Measurements from ENCODE around the gene HMGCS2. TPM values are rescaled to one million over a fixed set of nuclear protein-coding genes. Genes with fewer than 3 reads are reported as not detected.

HMGCS2 gene
- total and polyA plus RNA-seq, 10 of the 15 experiments (the other 5 are each of a cell fraction or from before 2014, with no cell fraction given): 0.49 TPM; not detected in 9

DNA sequence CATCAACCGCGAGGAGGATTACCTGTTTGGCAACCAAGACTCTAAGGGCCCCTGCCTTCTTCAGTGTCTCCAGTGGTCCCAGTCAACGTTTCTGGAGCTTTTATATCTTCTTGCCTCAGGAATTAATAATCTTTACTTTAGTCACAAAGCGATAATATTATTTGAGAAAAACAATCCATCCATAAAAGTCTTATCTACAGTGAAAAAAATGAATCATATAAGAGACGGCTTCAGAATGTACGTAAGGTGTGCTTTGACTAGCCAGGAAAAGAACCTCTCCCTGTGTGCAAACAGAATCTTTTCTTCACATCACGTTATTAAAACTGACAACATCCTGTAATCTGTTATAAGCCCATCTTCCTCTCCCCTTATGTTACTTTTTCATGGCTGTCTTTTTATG lies 42.7 kb upstream of the HMGCS2 start, which contains the start of gene REG4:
Gene REG4, minus strand, starts transcription at position 74 of the 400 bp plus-strand sequence. CDS start 2,691 bp downstream, outside the sequence.
- Histone ChIP-seq H3K9ac (ENCODE audit: control insufficient read depth, insufficient read depth, low read length) (no peak within 1 kb of the TSS), H3K27ac (ENCODE audit: control insufficient read depth, insufficient read depth) (no peak within 1 kb of the TSS), H3K79me2 (ENCODE audit: control insufficient read depth, insufficient read depth, low read length) (no peaks in the 10 kb centered on the region), H3K36me3 (ENCODE audit: control insufficient read depth in 2 of 2, insufficient read depth in 2 of 2, low read length in 1 of 2) (no peaks in the 10 kb centered on the region), H3K4me1 (ENCODE audit: control insufficient read depth, insufficient read depth, low read length) (no peaks in the 10 kb centered on the region), H3K9me3 (replicated peaks; ENCODE audit: control insufficient read depth, insufficient read depth, low read length) (no peaks in the 10 kb centered on the region), H4K20me1 (ENCODE audit: control insufficient read depth, insufficient read depth) (no peaks in the 10 kb centered on the region), H3K27me3 (replicated peaks in 1 of 2; ENCODE audit: control insufficient read depth in 2 of 2, insufficient read depth in 2 of 2, low read length in 1 of 2) (no peaks in the 10 kb centered on the region), H3K4me3 (no peak within 1 kb of the TSS), H3K4me2 (ENCODE audit: control insufficient read depth, insufficient read depth) (no peak within 1 kb of the TSS), H2AFZ (ENCODE audit: control insufficient read depth, low read depth, low read length) (no peak within 1 kb of the TSS)
- RAD21 ChIA-PET (ENCODE audit: unreplicated experiment): no interaction called here
- SMC1A ChIA-PET (ENCODE audit: uncharacterized antibody, unreplicated experiment): no interaction called here
- CTCF ChIA-PET: no interaction called here
- no peak for ATAC-seq
- POLR2A ChIA-PET: no interaction called here
- no peak for TF ChIP-seq LARP7 (IDR thresholded peaks at IDR 0.05)
- TF ChIP-seq YY1 (IDR thresholded peaks at IDR 0.05; ENCODE audit: low read depth, low read length): no peak
- TF ChIP-seq ELK1 (IDR thresholded peaks at IDR 0.05; ENCODE audit: low read depth, low read length): no peak
- no peak for TF ChIP-seq HDAC6 (IDR thresholded peaks at IDR 0.05; ENCODE audit: unreplicated experiment)
- no peak for TF ChIP-seq STAT3 (IDR thresholded peaks at IDR 0.05; ENCODE audit: low read depth, low read length)
- no peak for TF ChIP-seq IRF5 (IDR thresholded peaks at IDR 0.05; ENCODE audit: borderline replicate concordance)
- no peak for TF ChIP-seq NR2C1 (IDR thresholded peaks at IDR 0.05)
- no peak for TF ChIP-seq MEF2B (IDR thresholded peaks at IDR 0.05; ENCODE audit: partially characterized antibody, poor library complexity, severe bottlenecking)
- TF ChIP-seq NFYB (IDR thresholded peaks at IDR 0.05; ENCODE audit: insufficient read depth, low read depth, low read length): no peak
- TF ChIP-seq STAT1 (conservative IDR thresholded peaks at IDR 0.05): no peak
- no peak for TF ChIP-seq TARDBP (IDR thresholded peaks at IDR 0.05; ENCODE audit: borderline replicate concordance)
- TF ChIP-seq, protein P1, sequence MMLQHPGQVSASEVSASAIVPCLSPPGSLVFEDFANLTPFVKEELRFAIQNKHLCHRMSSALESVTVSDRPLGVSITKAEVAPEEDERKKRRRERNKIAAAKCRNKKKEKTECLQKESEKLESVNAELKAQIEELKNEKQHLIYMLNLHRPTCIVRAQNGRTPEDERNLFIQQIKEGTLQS (IDR thresholded peaks at IDR 0.05; ENCODE audit: borderline replicate concordance, extremely low read depth, low read depth, low read length): no peak
- 52% methylated on average over 7 of the region's 7 CpGs for WGBS (ENCODE audit: insufficient coverage, insufficient replicate concordance, low lambda C conversion rate, missing lambda C conversion rate)
- intact Hi-C loops (cut with micrococcal nuclease; ENCODE audit: unreplicated experiment) (no loop called here), in situ Hi-C loops (cut with MboI) (no loop called here)
- no TSS peak for BruUV-seq (replicated peaks)
- no peak for FAIRE-seq
- no peak for DNase-seq (ENCODE audit: low read depth, low spot score)
